ENCODE data around the gene ZNF511.

- TF ChIP-seq CTCF (IDR thresholded peaks at IDR 0.05 in 8 of 11, conservative IDR thresholded peaks at IDR 0.05 in 3 of 11) (no peak), POLR2AphosphoS5 (IDR thresholded peaks at IDR 0.05) (no peak), POLR2A (IDR thresholded peaks at IDR 0.05) (no peak)
Observed at GRCh38 chr10:133299224-133299623, 9.5 kb upstream of the ZNF511 start.
